ENCODE data around the gene BEND6.

- TF ChIP-seq CTCF (IDR thresholded peaks at IDR 0.05) (no peak), POLR2A (IDR thresholded peaks at IDR 0.05) (no peak)
These were observed 5.6 kb upstream of the BEND6 start for GRCh38 chr6:56949265-56949664.

Measured in body of pancreas (tissue), 4 donors.